ENCODE data around the gene GRM4.

The GRM4 gene

DNA sequence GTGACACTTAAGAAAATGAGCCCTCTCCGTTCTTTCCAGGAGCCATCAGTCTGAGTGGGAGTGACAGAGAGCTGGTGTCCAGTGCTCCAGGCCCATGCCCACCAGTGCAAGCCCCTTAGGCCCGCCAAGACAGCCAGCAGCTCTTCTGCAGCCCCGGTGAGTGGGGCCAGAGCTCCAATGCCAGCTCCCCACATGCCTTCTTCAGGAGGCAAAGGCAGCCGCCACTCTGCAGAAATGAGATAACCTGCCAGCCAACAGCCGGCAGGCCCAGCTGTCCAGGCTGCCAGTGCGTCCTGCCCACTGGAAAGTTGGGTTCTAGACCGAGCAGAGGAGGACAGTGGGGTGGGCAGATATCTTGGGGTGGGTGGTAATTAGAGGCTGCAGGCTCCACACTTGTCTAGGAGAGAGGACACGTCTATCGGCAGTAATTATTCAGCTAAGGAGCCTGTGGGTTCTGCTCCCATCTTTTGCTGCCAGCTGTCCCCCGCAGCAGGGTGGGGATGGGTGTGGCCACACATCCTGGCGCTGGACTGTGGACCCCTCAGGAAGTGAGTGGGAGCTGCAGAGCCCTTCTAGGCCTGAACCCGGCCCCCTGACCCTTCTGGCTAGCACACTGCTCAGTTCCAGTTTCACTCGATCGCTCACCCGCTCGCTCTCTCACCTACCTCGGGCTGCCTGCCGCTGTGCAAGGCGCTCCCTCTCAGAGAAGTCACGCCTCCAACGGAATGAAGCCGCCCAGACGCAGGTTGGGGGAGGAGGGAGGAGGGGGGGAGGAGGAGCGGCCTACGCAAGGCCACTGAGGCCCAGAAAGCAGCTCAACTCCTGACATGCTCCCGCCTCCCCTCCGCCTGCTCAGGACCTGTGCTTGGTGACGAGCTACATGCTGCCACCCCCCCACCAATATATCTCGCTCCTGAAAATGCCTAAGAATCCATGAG lies 3.6 kb downstream of the GRM4 start:
- no peak for DNase-seq

DNA sequence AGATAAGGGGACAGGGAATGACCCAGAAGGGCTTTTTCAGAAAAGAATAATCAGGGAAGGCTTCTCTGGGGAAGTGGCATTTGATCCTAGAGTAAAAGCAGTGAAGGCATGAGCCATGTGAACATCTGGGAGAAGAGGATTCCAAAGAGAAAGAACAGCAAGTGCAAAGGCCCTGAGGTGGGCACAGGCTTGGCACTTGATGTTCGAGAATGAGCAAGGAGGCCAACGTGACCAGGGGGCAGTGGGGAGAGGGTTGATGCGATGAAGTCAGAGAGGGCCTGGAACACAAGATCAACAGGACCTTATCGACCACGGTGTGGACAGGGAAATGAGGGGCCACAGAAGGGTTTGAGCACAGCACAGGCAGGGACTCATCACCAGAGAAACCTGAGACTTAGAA lies 5.8 kb downstream of the GRM4 start:
- DNase-seq = no peak

DNA sequence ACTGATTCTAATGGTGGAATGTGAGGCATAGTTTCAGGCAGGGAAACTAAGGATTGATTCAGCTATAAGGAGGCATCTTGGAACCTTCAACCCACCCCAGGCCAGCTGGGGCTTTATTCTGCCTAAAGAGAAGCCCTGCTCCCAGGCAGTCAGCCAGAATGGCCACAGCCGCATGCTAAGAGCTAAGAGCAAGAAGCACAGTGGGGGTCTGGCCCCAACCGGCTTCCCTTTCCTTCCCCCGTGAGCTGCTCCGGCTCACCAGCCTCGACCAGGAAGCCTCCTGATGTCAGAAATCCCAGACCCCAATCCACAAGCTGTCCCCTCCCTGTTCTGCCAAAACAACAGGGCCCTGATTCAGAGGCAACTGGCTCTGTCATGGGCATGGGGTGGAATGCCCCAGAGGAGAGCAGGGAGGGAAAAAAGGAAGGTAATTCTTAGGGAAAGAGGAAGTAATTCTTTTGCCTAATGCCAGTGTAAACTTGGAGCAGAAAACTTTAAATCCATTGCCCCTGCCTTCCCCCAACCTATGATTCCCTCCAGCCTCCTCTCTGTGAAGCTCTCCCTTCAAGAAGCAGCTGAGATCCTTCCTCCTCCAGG lies 6.9 kb downstream of the GRM4 start:
- no peak for DNase-seq

DNA sequence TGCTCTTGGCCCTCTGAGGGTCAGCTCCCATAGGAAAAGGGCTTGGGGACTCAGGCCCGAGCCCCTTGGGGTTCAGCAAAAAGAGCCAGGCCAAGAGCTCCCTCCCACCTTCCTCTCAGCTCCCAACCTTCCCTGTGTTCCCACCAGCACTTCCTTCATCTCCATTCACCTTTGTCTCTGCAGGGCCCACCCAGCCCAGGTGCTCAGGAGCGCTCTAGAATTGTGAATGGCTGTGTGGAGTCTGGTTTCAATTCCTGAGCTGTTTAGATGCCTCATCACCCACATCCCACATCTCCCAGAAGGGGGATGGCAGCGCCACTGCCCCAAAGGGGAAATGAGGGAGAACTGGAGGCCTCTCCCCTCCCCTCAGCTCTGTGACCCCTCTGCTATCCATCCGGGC lies 7.7 kb downstream of the GRM4 start:
- DNase-seq = no peak

DNA sequence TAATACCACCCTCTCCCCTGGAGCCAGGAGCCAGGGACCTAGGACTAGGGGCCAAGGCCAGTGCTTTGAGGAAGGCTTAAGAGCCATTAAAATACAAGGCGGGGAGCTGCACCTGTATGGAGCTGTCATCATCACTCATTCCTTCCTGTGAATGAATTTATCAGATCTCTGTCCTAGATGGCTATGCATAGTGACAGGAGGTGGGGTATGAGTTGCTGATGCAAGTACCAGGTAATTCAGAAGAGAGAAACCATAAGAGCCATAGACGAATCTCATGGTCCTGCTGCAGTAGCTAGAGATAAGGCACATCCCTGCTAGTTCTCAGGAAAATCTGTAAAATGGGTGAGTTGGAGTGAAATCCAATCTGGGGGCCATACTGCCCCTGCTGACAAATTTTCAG lies 10.3 kb downstream of the GRM4 start:
- DNase-seq = no peak

DNA sequence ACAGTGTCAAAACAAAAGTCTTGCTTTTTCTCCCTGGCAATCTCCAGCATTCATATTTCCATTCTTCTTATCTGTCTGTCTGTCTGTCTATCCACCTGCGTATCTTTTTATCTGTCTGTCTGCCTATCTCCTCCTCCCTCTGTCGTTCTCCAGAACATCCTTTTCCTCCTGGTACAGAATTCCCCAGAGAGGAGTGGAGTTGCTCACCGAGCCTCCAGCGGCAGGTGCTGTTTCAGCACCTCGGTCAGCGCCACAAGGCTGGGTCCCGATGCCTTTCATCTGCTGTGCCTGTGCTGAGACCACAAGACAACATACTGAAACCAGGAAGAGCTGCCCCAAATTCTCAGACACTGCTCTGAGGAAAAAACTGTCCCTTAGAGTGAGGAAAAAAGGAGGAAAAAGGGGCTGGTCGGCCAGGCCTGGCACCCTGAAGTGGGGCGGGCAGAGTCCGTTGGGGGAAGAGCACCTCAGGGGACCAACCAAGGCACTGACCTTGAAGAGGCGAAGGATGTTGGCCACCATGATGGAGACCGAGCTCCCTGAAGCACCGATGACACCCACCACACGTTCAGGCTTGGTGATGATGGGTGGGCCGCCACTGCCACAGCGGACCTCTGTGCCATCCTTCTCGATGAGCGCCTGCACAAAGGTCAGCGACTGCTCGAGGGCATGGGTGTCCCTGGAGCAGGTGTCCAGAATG lies 13.3 kb downstream of the GRM4 start:
- no peak for DNase-seq

DNA sequence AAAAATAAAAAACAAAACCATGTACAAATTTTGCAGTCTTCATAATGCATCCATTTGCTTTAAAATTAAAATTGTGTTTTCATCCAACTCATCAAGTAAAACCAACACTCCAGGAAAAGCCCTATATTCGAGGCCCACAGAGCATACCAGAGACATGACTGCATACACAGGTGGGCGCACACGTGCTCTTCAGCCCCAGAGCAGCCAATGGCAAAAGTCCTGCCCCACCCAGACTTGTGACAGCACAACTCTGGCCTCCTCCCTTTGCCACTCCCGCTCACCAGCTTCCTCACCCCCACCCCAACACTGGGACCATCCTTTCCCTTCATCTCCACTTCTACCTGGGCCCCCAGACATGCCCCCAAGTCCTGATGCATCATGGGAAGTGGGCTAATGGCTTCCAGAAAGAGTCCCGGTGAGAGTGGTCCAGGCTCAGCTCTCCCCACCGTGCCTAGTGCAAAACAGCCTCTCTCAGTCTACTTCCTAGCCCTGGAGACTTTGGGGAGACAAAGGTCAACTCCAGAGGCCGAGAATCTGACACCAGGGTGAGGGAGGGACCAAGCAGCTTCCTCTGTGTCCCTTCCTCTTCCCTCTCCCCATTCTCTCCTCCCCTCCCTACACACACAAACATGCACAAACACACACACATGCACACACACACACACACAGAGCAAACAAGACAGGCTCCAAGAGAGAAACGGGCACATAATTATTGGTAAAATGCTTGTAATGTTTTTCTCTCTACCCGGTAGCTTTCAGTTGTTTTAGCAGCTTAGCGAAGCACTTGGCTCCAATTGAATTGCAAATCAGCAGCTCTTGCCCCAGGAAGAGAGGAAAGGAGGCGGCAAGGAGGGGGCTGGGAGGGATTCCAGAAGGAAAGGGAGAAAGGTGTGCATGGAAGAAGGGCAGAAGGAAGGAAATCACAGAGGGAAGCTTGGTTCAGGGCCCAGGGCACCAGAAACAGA lies 14.3 kb downstream of the GRM4 start:
- DNase-seq = no peak

DNA sequence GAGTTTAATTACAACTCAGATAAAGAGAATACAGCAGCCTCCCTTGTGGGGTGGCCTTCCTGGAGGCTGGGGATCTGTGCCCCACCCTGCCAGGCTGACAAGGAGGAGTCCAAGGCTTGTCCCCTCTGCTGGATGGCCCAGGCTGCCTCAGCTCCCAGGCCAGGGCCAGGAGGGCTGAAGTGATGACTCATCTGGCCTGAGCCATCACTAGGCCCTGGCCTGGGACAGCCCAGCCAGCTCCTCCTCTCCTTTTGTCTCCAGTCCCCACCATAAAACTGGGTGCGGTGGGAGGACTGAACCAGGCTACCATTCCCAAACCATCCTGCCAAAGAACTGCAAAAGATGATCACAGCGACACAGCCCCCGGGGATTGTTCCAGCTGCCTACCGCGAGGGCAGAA lies 15.0 kb downstream of the GRM4 start:
- no peak for DNase-seq

DNA sequence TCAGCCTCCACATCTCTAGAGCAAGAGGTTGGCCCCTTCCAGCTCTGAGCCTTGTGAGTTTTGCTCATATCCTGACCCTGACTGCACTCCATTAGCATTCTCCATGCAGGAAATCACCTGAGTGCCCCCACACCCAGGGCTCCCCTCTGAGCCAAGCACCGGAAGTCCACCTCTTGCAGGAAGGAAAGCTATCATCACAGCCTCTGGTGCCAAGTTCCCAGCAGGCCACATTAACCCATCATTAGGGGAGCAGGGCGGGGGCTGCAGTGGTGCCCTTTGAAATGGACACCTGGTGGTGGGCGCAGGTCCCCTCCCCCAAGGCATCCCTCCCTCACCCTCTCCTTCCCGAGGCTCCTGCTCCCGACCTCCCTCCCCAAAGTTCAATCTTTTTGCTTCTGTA lies 16.1 kb downstream of the GRM4 start:
- no peak for DNase-seq

DNA sequence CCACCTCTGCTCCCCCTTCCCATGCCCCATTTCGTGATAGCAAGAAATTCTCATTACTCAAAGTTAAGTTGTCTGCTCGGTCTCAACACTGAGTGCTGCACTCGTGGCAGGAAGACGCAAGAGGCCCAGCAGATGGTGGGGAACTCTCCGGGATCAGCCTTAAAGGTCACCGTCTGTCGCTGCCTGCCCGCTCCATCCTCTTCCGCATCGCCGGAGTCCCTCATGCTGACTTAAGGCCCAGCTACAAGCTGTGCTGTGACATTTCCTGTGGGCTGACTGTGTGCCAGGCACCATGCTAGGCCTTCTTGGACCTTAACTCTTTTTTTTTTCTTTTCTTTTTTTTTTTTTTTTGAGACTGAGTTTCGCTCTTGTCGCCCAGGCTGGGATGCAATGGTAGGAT lies 17.8 kb downstream of the GRM4 start:
- no peak for DNase-seq

DNA sequence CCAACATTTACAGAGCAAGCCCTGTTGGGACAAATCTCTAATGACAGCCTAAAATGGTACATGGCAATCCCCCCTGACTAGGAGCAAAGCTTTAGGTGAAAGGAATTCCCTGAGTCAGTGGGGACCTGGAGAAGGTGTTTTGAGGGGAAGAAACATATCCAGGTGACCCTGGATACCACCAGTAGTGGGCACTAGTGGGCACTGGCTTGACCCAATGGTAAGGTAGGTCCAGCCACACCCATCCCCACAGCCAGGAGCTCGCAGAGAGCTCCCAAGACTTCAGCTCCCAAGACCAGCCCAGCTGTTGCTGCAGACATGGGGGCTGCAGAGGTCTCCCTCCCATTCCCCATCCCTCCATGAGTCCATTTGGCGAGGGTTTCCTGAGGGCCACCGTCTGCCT lies 19.5 kb downstream of the GRM4 start:
- no peak for DNase-seq

DNA sequence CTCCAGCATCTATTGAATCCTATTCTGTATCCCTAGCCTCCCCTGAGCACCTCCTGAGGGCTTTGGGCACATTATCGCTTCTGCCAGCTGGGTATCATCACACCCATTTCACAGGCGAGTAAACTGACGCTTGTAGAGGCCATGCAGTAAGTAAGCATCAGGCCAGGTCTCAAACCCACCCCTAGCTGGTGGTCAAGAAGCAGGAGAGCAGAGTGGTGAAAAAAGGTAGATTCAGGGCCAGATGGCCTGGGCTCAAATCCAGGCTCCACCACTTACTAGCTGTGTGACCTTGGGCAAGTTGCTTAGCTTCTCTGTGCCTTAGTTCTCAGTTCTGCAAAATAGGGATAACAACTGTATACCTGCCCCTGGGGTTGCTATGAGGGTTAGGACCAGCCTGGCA lies 19.9 kb downstream of the GRM4 start:
- no peak for DNase-seq

DNA sequence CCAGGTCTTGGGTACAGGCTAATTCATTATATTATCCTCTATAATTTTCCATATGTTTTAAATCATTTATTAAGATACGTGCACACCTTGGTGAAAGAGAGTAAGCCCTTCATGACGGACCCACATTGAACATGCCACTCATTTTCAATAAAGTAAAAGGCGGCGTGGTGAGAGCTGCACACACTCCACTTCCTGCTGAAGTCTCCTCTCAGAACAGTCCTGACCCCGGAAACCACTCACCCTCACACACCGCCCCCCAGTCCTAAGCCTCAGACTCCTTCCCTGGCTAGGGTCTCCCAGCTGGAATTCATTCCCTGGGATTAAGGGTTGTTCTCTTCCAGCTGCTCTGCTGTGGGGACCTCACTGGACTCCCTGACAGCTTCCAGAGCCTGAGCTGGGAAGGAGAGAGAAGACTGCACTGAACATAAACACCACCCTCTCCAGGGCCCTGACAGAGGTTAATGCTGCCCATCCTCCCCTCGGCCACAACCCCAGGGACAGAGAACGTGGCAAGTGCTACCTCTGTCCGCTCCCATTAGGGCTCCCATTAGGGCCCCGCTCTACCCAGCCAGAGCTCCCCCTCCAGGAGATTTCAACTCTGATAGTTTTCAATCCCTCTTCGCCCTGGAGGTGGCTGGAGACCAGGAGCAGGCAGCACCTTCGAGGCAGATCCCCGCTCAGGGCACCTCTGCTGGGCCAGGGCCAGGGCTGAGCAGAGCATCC lies 24.8 kb downstream of the GRM4 start:
- DNase-seq = no peak

DNA sequence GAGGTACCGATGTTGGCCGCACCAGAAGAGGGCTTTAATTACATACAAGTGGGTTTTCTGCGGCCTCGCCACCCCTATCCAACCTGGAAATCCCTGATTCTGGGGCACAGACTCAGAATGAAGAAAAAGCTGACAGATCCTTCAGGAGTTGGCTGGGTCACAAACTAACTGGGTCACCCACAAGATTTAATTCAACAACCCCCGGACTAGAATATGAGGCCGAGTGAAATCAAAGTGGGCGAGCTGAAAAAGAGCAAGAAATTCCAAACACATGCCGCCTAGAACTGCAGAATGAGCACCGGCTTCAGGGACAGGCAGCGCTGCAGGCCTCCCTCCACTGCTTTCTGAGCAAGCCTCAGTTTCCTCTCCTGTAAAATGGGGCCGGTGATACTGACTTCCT lies 30.0 kb downstream of the GRM4 start:
- no peak for DNase-seq

DNA sequence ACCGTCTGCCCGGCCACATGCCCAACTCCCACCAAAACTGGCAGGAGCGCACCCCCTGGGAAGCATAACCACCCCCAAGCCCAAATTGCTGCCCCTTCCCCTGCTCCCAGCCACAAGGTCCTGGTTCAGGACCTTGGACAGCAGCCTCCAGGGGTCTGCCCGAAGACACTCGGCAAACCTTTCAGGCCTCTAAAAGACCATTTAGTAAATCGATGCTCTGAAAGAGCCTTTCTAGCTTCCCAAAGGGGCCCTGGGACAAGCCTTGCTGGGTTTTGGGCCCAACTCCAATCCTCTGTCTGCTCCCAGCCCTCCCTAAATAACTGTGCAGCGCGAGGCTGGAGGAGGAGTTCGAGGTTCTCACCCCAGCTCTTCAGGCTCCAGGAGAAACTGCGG lies 30.5 kb downstream of the GRM4 start:
- no peak for DNase-seq

DNA sequence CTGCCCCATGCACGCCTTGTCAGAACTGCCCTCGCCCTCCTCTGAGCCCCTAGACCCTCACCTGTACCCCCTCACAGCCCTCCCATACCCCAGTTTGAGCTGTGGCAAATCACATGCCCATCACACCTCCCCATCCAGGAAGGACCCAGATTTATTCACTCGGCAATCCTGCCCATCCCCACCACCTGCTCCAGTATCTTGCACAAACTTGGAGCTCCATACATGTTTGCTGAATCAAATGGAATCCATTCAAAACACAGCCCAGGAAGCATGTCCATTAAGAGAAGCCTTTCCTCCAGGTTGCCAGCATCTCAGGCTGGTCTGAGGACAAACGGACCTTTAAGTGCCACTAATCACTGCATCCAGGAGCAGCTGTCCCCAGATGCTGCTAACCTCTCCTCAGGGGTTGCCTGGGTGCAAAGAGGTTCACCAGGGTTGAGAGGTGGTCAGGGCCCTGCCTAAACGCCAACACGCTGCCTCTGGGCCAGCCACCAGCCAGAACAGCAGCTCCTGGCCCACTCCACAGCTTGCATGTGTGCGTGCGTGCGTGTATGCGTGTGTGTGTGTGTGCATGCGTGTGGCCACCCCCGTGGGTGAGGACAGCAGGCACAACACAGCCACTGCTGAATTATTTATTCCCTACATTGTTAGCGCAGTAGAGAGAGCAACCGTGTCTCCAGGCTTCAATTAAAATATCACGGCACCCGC lies 31.0 kb downstream of the GRM4 start:
- no peak for DNase-seq

DNA sequence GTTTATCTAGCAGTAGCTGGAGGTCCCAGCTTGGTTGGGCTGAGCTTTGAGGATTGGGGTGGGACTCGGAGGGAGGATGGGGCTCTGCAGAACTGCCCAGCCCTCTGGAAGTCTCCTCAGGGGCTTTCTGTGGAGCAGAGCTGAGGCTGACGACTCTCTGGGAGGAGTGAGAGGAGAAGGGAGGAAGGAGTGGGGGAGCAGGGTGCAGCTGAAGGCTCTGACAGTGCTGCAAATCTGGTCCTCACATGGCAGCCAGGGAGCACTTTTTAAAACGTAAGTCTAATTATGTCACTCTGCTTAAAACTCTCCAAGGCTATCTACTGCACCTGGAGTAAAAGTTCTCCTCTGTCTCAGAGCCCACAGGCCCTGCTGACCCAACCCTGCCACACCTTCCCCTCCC lies 32.4 kb downstream of the GRM4 start:
- DNase-seq = no peak

DNA sequence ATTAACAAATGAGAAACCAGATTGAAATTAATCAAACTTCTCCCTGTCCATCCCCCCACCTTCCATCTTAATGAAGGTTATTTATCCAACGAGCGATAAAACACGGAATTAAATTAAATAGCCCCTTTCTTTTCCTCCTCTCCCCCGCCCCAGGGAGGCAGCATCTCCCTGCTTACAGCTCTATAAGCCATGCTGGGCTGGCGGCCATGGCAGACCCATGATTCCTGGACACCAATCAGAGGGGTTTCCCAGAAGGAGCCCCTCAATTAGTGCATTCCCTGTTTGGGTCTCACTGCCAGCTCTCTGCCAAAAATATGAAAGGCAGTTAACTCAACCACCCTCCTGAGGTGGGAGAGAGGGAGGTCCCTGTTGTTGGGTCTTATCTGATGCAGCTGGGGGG lies 33.8 kb downstream of the GRM4 start:
- no peak for DNase-seq

DNA sequence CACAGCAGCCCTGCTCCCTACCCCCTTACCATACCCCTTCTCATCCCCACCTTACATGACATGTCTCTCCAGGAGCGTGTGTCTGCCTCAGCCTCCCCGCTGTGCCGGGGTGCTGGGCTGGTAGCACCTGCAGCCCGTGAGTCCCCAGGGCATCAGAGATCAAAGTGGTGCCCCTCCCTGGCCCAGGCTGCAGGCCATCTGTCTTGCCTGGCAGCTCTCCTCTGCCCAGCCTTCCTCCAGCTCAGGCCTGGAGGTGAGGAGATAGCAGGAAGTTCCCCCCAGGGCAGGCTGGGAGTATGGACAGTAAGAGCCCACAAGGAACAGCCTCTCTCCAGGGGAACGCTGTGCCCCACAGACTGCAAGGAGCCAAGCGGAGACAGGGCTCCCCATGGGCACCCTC lies 35.3 kb downstream of the GRM4 start:
- no peak for DNase-seq

DNA sequence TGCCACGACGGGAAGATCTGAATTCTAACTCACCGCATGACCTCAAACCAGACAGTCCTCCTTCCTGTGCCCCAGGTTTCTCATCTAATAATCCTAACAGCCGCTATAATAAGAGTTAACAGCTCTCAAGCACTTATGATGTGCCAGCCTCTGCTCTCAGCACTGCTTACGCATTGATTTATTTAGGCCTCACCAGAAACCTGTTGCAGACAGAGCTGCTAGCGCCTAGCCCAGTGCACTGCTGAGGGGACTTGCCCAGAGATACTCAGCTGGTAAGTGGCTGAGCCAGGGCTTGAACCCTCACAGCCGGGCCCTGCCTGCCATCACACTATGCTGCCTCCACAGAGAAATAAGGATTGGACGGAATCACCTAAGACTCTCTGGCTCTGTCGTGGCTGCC lies 37.7 kb downstream of the GRM4 start:
- DNase-seq = no peak

DNA sequence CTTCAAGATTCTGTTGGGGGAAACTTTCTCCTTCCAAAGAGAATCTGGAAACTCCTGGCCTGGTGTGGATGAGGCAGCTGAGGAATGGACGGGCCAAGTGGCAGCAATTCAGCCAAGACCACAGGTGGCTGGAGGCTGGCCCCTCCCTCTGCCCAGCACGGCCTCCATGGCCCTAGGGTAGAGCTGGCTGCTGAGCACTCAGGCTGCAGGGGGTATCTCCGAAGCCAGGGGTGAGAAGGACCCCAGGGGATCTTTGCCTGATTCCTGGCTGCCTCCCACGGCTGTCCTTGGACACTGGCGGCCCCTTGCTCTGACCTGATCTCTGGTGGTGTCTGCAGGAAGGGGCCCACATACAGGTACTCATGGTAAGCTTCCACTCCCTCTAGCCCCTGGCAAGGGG lies 39.0 kb downstream of the GRM4 start:
- no peak for DNase-seq

DNA sequence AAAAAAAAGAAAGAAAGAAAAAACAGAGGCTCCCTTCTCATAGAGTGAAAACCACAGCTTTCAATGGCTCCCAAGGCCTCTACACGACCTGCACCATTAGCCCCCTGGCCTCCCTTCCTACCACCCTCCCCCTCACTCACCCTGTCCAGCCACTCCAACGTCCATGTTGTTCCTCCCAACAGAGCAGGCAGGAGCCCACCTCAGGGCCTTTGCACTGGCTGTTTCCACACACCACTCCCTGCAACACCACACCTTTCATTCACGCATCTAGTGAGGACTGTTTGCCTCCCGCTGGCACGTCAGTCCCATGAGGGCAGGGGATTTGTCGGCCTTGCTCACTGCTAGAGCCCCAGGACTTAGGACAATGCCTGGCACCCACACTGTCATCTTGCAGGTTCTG lies 39.5 kb downstream of the GRM4 start:
- no peak for DNase-seq
